ENCODE results near the gene ANKMY2. TPM values are rescaled to one million over a fixed set of nuclear protein-coding genes. Genes with fewer than 3 reads are reported as not detected.
"Not testable (repeated sequence)": the region's sequence is repeated elsewhere in the genome, so short reads cannot be mapped to it uniquely, and the experiment has no call there.

ANKMY2 gene
- total RNA-seq, 1 donor from 2014 or later: 13.9 TPM

DNA sequence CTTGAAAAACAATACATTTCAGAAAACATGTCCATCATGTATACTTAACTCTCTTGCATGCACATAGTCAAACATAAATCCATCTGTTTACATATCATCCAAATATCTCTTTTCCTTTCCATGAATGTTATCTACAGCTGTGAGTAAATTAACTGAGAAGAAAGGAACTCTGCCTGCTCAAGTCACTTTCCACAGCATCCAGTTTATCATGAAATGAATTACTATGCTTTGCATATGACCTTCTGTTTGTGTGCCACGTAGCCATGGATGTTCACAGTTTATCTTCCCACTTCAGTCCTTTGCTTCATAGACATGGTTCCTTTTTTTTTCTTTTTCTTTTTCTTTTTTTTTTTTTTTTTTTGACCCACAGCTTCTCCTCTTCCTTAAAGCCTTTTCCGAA, 40.0 kb upstream of the ANKMY2 start:
- H3K27me3 ChIP-seq (ENCODE audit: low read depth): no peaks in the 10 kb centered on the region
- no peaks in the 10 kb centered on the region for H3K4me1 ChIP-seq
- TF ChIP-seq, protein P1, sequence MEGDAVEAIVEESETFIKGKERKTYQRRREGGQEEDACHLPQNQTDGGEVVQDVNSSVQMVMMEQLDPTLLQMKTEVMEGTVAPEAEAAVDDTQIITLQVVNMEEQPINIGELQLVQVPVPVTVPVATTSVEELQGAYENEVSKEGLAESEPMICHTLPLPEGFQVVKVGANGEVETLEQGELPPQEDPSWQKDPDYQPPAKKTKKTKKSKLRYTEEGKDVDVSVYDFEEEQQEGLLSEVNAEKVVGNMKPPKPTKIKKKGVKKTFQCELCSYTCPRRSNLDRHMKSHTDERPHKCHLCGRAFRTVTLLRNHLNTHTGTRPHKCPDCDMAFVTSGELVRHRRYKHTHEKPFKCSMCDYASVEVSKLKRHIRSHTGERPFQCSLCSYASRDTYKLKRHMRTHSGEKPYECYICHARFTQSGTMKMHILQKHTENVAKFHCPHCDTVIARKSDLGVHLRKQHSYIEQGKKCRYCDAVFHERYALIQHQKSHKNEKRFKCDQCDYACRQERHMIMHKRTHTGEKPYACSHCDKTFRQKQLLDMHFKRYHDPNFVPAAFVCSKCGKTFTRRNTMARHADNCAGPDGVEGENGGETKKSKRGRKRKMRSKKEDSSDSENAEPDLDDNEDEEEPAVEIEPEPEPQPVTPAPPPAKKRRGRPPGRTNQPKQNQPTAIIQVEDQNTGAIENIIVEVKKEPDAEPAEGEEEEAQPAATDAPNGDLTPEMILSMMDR (IDR thresholded peaks at IDR 0.05): no peak
- intact Hi-C loops (cut with DNase I): no loop called here
- no peak overlapping the region for H3K4me3 ChIP-seq
- no peak for ATAC-seq
- no peak overlapping the region for H3K27ac ChIP-seq
- peaks cover 44% of the 10 kb centered on the region for H3K36me3 ChIP-seq
- no peaks in the 10 kb centered on the region for H3K9me3 ChIP-seq
- DNase-seq: no peak

DNA sequence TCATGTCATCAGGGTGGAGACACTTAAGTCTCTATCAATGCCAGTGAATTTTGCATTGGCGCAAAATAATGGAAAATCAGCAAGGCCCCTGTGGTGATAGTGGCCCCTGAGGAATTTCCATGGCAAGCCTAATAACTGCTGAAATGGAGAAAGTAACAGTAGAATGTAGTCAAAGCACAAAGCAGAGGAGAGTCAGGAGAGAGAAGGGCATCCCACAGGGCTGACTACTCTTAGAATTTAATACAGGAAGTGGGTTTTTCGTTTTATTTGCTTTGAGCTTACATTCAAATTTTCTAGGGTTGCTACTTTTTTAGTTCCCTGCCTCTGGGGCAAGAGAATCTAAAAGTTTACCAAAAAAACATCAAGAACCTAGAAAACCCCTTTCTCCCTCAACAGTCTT, 39.4 kb upstream of the ANKMY2 start:
- H3K4me3 ChIP-seq: no peak overlapping the region
- H3K27me3 ChIP-seq (ENCODE audit: low read depth): no peaks in the 10 kb centered on the region
- H3K4me1 ChIP-seq: no peaks in the 10 kb centered on the region
- ATAC-seq: no peak
- intact Hi-C loops (cut with DNase I): no loop called here
- no peak overlapping the region for H3K27ac ChIP-seq
- DNase-seq: no peak
- peaks cover 38% of the 10 kb centered on the region for H3K36me3 ChIP-seq
- TF ChIP-seq, protein P1 (IDR thresholded peaks at IDR 0.05): no peak
- H3K9me3 ChIP-seq: no peaks in the 10 kb centered on the region

DNA sequence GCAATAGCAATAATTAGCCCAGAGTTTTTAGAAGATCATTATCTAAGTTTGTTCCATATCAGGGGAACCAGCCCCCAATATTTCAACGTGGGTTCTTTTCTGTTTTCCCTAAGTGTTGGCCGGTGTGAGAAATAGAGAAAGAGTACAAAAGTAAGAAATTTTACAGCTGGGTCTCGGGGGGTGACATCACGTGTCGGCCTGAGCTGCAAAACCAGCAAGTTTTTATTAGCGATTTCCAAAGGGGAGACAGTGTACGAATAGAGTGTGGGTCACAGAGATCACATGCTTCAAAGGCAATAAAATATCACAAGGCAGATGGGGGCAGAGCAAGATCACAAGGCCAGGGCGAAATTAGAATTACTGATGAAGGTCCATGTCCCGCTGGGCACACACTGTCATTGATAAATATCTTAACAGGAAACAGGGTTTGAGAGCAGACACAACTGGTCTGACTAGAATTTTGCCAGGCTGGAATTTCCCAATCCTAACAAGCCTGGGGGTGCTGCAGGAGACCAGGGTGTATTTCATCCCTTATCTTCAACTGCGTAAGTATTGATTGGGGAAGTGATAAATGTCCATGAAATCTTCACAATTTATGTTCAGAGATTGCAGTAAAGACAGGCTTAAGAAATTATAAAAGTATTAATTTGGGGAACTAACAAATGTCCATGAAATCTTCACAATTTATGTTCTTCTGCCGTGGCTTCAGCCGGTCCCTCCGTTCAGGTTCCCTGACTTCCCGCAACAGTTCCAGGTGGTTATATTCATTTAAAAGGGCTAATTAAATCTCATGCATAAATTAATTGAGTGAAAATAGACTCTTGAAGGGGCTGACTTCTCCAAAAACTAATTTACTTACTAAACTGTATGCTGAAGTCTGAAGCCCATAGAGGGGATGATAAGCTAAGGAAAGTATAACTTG, 33.4 kb upstream of the ANKMY2 start:
- DNase-seq; H3K4me3 ChIP-seq; ATAC-seq; H3K27ac ChIP-seq; intact Hi-C loops (cut with DNase I); H3K9me3 ChIP-seq; H3K27me3 ChIP-seq (ENCODE audit: low read depth); H3K4me1 ChIP-seq: not testable (repeated sequence)
- H3K36me3 ChIP-seq: peaks cover 40% of the 10 kb centered on the region

DNA sequence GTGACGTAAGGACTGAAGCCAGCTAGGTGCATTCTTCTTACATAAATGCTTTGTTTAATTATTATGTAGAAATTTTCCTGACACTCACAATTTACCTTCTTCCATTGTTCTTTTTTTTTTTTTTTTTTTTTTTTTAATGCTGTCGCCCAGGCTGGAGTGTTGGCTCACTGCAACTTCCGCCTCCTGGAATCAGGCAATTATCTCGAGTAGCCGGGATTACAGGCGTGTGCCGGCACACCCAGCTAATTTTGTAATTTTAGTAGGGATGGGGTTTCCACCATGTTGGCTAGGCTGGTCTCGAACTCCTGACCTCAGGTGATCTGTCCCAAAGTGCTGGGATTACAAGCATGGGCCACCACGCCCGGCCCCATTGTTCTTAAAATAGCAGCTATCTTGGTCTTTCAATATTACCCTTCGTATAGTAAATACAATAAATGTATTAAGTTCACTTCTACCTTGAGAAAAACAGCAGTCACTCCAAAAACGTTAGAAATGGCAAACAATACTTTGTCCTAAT, 32.5 kb upstream of the ANKMY2 start:
- no peak for DNase-seq
- Histone ChIP-seq H3K27me3 (ENCODE audit: low read depth) (no peaks in the 10 kb centered on the region), H3K4me3 (no peak overlapping the region), H3K4me1 (no peaks in the 10 kb centered on the region), H3K27ac (no peak overlapping the region), H3K36me3 (peaks cover 32% of the 10 kb centered on the region), H3K9me3 (no peaks in the 10 kb centered on the region)
- no peak for ATAC-seq
- TF ChIP-seq, protein P1 (IDR thresholded peaks at IDR 0.05): no peak
- intact Hi-C loops (cut with DNase I): no loop called here

GRCh38 chr7:16675277-16675676, 29.7 kb upstream of the ANKMY2 start:
- Histone ChIP-seq H3K4me1 (no peaks in the 10 kb centered on the region), H3K27me3 (ENCODE audit: low read depth) (no peaks in the 10 kb centered on the region), H3K9me3 (no peaks in the 10 kb centered on the region), H3K27ac (no peak overlapping the region), H3K36me3 (peaks cover 16% of the 10 kb centered on the region), H3K4me3 (no peak overlapping the region)
- TF ChIP-seq, protein P1 (IDR thresholded peaks at IDR 0.05): no peak
- intact Hi-C loops (cut with DNase I): no loop called here
- DNase-seq: no peak
- no peak for ATAC-seq

DNA sequence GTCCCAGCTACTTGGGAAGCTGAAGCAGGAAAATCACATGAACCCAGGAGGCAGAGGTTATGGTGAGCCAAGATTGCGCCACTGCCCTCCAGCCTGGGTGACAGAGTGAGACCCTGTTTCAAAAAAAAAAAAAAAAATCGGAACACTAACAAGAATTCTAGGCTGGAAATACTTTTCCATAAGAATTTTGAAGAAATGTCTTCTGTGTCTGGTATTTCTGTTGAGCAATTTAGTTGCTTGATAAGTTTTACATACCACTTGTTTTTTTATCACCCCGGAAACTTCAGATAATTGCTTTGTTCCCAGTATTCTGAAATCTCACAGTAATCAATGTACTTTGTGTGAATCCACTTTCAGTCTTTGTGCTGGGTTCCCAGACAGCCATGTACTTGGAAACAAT, 26.3 kb upstream of the ANKMY2 start:
- TF ChIP-seq, protein P1 (IDR thresholded peaks at IDR 0.05): no peak
- ATAC-seq (no peak), DNase-seq (no peak)
- Histone ChIP-seq H3K27me3 (ENCODE audit: low read depth) (no peaks in the 10 kb centered on the region), H3K9me3 (no peaks in the 10 kb centered on the region), H3K4me1 (peaks cover 17% of the 10 kb centered on the region), H3K4me3 (no peak overlapping the region), H3K36me3 (peaks cover 16% of the 10 kb centered on the region), H3K27ac (no peak overlapping the region)
- intact Hi-C loops (cut with DNase I): no loop called here
